ENCODE data around the gene LDLRAD4. TPM values are rescaled to one million over a fixed set of nuclear protein-coding genes. Genes with fewer than 3 reads are reported as not detected.
"Not testable (repeated sequence)": the region's sequence is repeated elsewhere in the genome, so short reads cannot be mapped to it uniquely, and the experiment has no call there.

LDLRAD4 gene
- total and polyA plus RNA-seq, 2 experiments from 2014 or later: 0.73 to 1.9 TPM

DNA sequence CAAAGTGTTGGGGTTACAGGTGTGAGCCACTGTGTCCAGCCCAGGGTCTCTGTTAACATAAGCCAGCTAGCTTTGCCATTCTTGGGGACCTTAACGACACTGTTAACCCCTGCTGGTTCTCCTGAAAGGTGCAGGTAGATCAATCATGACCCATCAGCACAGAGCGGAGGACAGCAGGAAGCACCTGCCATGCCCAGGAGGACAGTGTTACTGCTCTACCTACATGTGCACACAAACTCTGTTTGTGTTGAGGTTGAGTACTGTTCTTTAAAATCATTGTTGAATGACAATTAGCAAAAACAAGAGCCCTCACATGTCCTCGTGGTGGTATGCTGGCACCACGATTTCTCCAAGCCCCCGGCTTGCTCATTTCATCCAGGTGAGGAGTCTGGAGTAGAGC lies 386.9 kb downstream of the LDLRAD4 start:
- Histone ChIP-seq H3K9me2 (ENCODE audit: insufficient read depth) (no peaks in the 10 kb centered on the region), H3K27ac (ENCODE audit: low read depth) (no peak overlapping the region), H4K20me1 (replicated peaks; ENCODE audit: insufficient read depth) (no peaks in the 10 kb centered on the region), H3K27me3 (ENCODE audit: insufficient read depth) (no peaks in the 10 kb centered on the region), H3K79me2 (replicated peaks; ENCODE audit: insufficient read depth) (no peaks in the 10 kb centered on the region), H3F3A (replicated peaks; ENCODE audit: low read depth) (no peaks in the 10 kb centered on the region), H3K4me3 (no peak overlapping the region), H3K4me2 (no peak overlapping the region), H3K36me3 (ENCODE audit: insufficient read depth) (no peaks in the 10 kb centered on the region), H3K4me1 (ENCODE audit: insufficient read depth) (0 out of 2 replicates have a peak, but pooled peaks cover under 1% of the 10 kb centered on the region), H2AFZ (no peak overlapping the region)
- Mint-ChIP-seq H3K4me1 (no peaks in the 10 kb centered on the region), H3K27me3 (ENCODE audit: insufficient read depth, low read depth, poor library complexity) (peaks cover 3% of the 10 kb centered on the region), H3K9me3 (0 out of 3 replicates have a peak, but pooled peaks cover 4% of the 10 kb centered on the region), H3K27ac (no peak overlapping the region), H3K36me3 (ENCODE audit: low read depth) (no peaks in the 10 kb centered on the region), H3K4me3 (no peak overlapping the region)
- DNase-seq (ENCODE audit: low spot score): no peak
- no peak for ATAC-seq
- no peak for TF ChIP-seq NANOG (IDR thresholded peaks at IDR 0.05; ENCODE audit: borderline replicate concordance)

DNA sequence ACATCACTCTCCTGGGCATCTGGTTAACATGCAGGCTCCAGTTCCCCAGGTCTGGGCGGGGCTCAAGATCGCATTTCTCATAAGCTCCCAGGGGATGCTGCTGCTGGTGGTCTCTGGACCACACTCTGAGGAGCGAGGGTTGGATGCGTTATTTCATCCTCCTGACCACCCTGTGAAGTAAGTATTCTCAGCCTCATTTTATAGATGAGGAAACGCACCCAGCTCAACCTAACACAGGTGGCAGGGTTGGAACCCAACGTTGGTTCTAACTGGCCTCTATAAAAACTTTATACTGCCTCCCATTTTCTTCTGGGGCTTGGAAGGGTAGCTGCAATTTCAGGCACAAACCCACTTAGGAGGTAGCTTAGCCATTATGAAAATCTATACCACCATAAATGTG lies 387.3 kb downstream of the LDLRAD4 start:
- Histone ChIP-seq H3K4me1 (ENCODE audit: insufficient read depth) (peaks cover 4% of the 10 kb centered on the region), H3K27me3 (ENCODE audit: insufficient read depth) (no peaks in the 10 kb centered on the region; the same call in 1 of the 2 replicates), H3F3A (replicated peaks; ENCODE audit: low read depth) (no peaks in the 10 kb centered on the region), H3K79me2 (replicated peaks; ENCODE audit: insufficient read depth) (no peaks in the 10 kb centered on the region), H3K9me2 (ENCODE audit: insufficient read depth) (no peaks in the 10 kb centered on the region), H4K20me1 (replicated peaks; ENCODE audit: insufficient read depth) (no peaks in the 10 kb centered on the region), H2AFZ (no peak overlapping the region), H3K4me3 (no peak overlapping the region), H3K36me3 (ENCODE audit: insufficient read depth) (no peaks in the 10 kb centered on the region), H3K27ac (ENCODE audit: low read depth) (no peak overlapping the region), H3K4me2 (no peak overlapping the region)
- ATAC-seq (no peak), DNase-seq (ENCODE audit: low spot score) (no peak)
- Mint-ChIP-seq H3K27me3 (ENCODE audit: insufficient read depth, low read depth, poor library complexity) (peaks cover 7% of the 10 kb centered on the region), H3K27ac (no peak overlapping the region), H3K9me3 (0 out of 3 replicates have a peak, but pooled peaks cover 2% of the 10 kb centered on the region), H3K4me3 (no peak overlapping the region), H3K36me3 (ENCODE audit: low read depth) (no peaks in the 10 kb centered on the region), H3K4me1 (peaks cover 3% of the 10 kb centered on the region; the same call in 2 of the 3 replicates)
- TF ChIP-seq ZNF114 (CRISPR knock-in tag; IDR thresholded peaks at IDR 0.05) (no peak), EZH2 (IDR thresholded peaks at IDR 0.05; ENCODE audit: low read depth, unreplicated experiment) (no peak)
- TF ChIP-seq, protein P1, sequence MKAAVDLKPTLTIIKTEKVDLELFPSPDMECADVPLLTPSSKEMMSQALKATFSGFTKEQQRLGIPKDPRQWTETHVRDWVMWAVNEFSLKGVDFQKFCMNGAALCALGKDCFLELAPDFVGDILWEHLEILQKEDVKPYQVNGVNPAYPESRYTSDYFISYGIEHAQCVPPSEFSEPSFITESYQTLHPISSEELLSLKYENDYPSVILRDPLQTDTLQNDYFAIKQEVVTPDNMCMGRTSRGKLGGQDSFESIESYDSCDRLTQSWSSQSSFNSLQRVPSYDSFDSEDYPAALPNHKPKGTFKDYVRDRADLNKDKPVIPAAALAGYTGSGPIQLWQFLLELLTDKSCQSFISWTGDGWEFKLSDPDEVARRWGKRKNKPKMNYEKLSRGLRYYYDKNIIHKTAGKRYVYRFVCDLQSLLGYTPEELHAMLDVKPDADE (IDR thresholded peaks at IDR 0.05): no peak

DNA sequence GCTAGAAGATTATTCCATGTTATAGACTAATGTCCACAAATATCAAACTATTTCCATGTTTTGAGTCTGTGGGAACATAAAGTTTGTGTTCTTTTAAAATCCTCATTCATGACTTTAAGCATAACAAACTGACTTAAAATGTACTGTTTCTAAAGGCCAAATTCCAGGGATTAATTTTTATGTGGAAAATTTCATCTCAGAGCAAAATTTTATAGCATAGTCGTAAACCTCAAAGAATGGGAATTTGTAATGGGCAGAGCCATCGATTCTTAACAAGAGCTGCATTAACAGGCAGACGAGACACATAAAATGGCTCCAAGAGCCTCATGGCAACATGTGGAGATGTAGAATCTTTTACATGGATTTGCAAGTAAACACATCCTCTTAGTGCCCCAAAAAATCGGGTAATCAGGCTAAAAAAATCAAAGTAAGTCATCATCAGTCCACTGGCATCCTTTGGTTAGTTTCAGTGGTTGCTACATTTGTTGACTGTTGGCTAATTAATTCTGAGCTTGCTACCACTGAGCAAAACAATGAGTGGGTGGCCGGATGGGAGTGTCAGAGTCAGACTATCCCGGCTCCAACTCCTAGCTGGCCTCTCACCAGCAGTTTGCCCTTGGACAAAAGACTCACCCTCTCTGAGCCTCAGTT lies 388.2 kb downstream of the LDLRAD4 start:
- Histone ChIP-seq H3K4me3 (no peak overlapping the region), H2AFZ (no peak overlapping the region), H3K36me3 (ENCODE audit: insufficient read depth) (no peaks in the 10 kb centered on the region), H3K27ac (ENCODE audit: low read depth) (no peak overlapping the region), H3K4me2 (no peak overlapping the region), H3K4me1 (ENCODE audit: insufficient read depth) (peaks cover 11% of the 10 kb centered on the region), H4K20me1 (replicated peaks; ENCODE audit: insufficient read depth) (no peaks in the 10 kb centered on the region), H3F3A (replicated peaks; ENCODE audit: low read depth) (no peaks in the 10 kb centered on the region), H3K9me2 (ENCODE audit: insufficient read depth) (no peaks in the 10 kb centered on the region), H3K79me2 (replicated peaks; ENCODE audit: insufficient read depth) (no peaks in the 10 kb centered on the region), H3K27me3 (ENCODE audit: insufficient read depth) (no peaks in the 10 kb centered on the region; the same call in 1 of the 2 replicates)
- peaks cover 11% of the 10 kb centered on the region for H3K4me1 Mint-ChIP-seq
- H3K9me3 Mint-ChIP-seq: no peaks in the 10 kb centered on the region
- no peaks in the 10 kb centered on the region for H3K36me3 Mint-ChIP-seq (ENCODE audit: low read depth)
- no peak overlapping the region for H3K27ac Mint-ChIP-seq
- no peak overlapping the region for H3K4me3 Mint-ChIP-seq
- H3K27me3 Mint-ChIP-seq (ENCODE audit: insufficient read depth, low read depth, poor library complexity): peaks cover 15% of the 10 kb centered on the region
- ATAC-seq (no peak), DNase-seq (ENCODE audit: low spot score) (no peak)
- TF ChIP-seq EZH2phosphoT487 (IDR thresholded peaks at IDR 0.05; ENCODE audit: unreplicated experiment): no peak

DNA sequence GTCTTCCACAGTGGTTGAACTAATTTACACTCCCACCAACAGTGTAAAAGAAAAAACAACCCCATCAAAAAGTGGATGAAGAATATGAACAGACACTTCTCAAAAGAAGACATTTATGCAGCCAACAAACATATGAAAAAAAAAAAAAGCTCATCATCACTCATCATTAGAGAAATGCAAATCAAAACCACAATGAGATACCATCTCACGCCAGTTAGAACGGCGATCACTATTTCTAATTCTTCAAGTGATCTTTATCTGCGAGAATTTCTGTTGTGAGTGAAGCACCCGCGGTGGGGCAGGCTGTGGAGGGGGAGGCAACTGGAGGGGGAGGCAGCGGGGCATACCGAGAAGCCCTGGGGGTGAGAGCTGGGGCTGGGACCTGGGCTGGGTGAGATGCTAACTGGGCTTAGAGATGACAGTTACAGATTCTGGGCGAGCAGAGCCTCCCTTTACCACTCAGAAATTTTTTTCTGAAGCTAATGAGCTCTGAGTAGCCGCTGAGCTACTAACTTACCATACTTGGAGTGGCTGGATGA lies 389.5 kb downstream of the LDLRAD4 start:
- H3K4me1 ChIP-seq (ENCODE audit: insufficient read depth): peaks cover 11% of the 10 kb centered on the region
- not testable (repeated sequence) for H3F3A ChIP-seq (replicated peaks; ENCODE audit: low read depth); H3K27me3 ChIP-seq (ENCODE audit: insufficient read depth); H4K20me1 ChIP-seq (replicated peaks; ENCODE audit: insufficient read depth); H2AFZ ChIP-seq; H3K9me2 ChIP-seq (ENCODE audit: insufficient read depth); H3K36me3 ChIP-seq (ENCODE audit: insufficient read depth); H3K4me2 ChIP-seq; H3K4me3 ChIP-seq; H3K79me2 ChIP-seq (replicated peaks; ENCODE audit: insufficient read depth); H3K4me3 Mint-ChIP-seq; ATAC-seq; H3K36me3 Mint-ChIP-seq (ENCODE audit: low read depth); DNase-seq (ENCODE audit: low spot score); H3K27ac ChIP-seq (ENCODE audit: low read depth); H3K9me3 Mint-ChIP-seq; H3K27ac Mint-ChIP-seq
- H3K27me3 Mint-ChIP-seq (ENCODE audit: insufficient read depth, low read depth, poor library complexity): peaks cover 29% of the 10 kb centered on the region
- H3K4me1 Mint-ChIP-seq: peaks cover 17% of the 10 kb centered on the region

Data from GM23338 (cell line).